Ishikawa (cell line): Measurements from ENCODE around the gene MIGA2.

Experiments
- CEBPB ChIP-seq: IDR thresholded peaks from 2 replicates; pipeline ENCODE4 v1.6.1; 2012
- CREB1 ChIP-seq: IDR thresholded peaks from 2 replicates; pipeline ENCODE4 v1.6.1; 2012; ENCODE audit warnings: low read depth
- EGR1 ChIP-seq: IDR thresholded peaks from 2 replicates; pipeline ENCODE4 v1.6.1; 2012
- EP300 ChIP-seq: IDR thresholded peaks from 2 replicates; pipeline ENCODE4 v1.6.1; 2012; ENCODE audit warnings: borderline replicate concordance
- FOXM1 ChIP-seq: IDR thresholded peaks from 2 replicates; pipeline ENCODE4 v1.6.1; 2012; ENCODE audit warnings: low read depth, borderline replicate concordance
- MAX ChIP-seq: IDR thresholded peaks from 2 replicates; pipeline ENCODE4 v1.6.1; 2012
- NFIC ChIP-seq: IDR thresholded peaks from 2 replicates; pipeline ENCODE4 v1.6.1; 2012
- RAD21 ChIP-seq: IDR thresholded peaks from 2 replicates; pipeline ENCODE4 v1.6.1; 2012; ENCODE audit warnings: low read depth
- REST ChIP-seq: IDR thresholded peaks from 2 replicates; pipeline ENCODE4 v1.6.1; 2012; ENCODE audit warnings: low read depth, mild to moderate bottlenecking
- TAF1 ChIP-seq: IDR thresholded peaks from 2 replicates; pipeline ENCODE4 v1.6.1; 2012; ENCODE audit warnings: low read depth, mild to moderate bottlenecking
- TCF12 ChIP-seq: IDR thresholded peaks from 2 replicates; pipeline ENCODE4 v1.6.1; 2012; ENCODE audit warnings: low read depth
- TEAD4 ChIP-seq: IDR thresholded peaks from 2 replicates; pipeline ENCODE4 v1.6.1; 2012
- USF1 ChIP-seq: IDR thresholded peaks from 2 replicates; pipeline ENCODE4 v1.6.1; 2012
- YY1 ChIP-seq: IDR thresholded peaks from 2 replicates; pipeline ENCODE4 v1.6.1; 2012; ENCODE audit warnings: low read depth
- ZBTB7A ChIP-seq: IDR thresholded peaks from 2 replicates; pipeline ENCODE4 v1.6.1; 2012; ENCODE audit warnings: low read depth

MIGA2 gene

GRCh38 chr9:129014608-129015007 lies 21.8 kb upstream of the MIGA2 start:
- no peak for TF ChIP-seq TCF12
- no peak for TF ChIP-seq USF1
- TF ChIP-seq TEAD4, result no peak
- TF ChIP-seq CREB1, result no peak
- no peak for TF ChIP-seq TAF1
- TF ChIP-seq CEBPB, result no peak
- TF ChIP-seq RAD21, result no peak
- no peak for TF ChIP-seq NFIC
- no peak for TF ChIP-seq FOXM1
- TF ChIP-seq ZBTB7A, result no peak
- no peak for TF ChIP-seq EP300
- no peak for TF ChIP-seq EGR1
- no peak for TF ChIP-seq REST
- no peak for TF ChIP-seq YY1
- TF ChIP-seq MAX, result no peak

- TF ChIP-seq FOXM1, result no peak
- TF ChIP-seq CREB1, result no peak
- TF ChIP-seq REST, result no peak
- no peak for TF ChIP-seq USF1
- TF ChIP-seq TAF1, result no peak
- TF ChIP-seq CEBPB, result no peak
- TF ChIP-seq EP300, result no peak
Measured at GRCh38 chr9:129021091-129021490, 15.3 kb upstream of the MIGA2 start.

DNA sequence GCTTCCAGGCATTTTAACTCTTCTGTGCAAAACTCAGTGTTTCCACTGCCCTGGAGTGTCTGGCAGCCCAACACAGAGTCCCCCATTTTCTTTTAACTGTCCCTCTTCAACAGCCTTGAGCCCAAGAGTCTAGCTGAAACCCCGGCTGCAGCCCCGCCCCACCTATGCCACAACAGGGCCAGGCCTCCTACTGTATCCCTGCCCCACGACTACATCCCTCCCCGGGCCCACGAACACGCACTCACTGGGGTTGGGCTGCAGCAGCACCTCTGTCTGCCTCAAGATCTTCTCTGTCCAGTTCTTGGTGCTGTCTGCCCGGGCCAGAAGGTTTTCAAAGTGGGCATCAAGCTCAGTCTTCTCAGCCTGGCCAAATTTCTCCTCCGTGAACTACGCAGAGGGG lies 14.4 kb upstream of the MIGA2 start:
- TF ChIP-seq YY1 (no peak), FOXM1 (no peak), NFIC (no peak), TAF1 (no peak), RAD21 (no peak), EP300 (no peak), ZBTB7A (no peak), CREB1 (no peak), CEBPB (no peak), TEAD4 (no peak), REST (no peak), EGR1 (no peak), USF1 (no peak), MAX (no peak), TCF12 (no peak)

- TF ChIP-seq TAF1, result no peak
- TF ChIP-seq EGR1, result no peak
- 0 out of 2 replicates have a peak, but pooled peaks have one; percentile 9 for TF ChIP-seq USF1
- no peak for TF ChIP-seq CEBPB
- TF ChIP-seq NFIC, result peak; percentile 76
- TF ChIP-seq YY1, result peak; percentile 70
- TF ChIP-seq REST, result no peak
- TF ChIP-seq MAX, result no peak
- no peak for TF ChIP-seq CREB1
- TF ChIP-seq ZBTB7A, result 0 out of 2 replicates have a peak, but pooled peaks have one; percentile 43
- TF ChIP-seq TEAD4, result no peak
- peak; percentile 41 for TF ChIP-seq EP300
- no peak for TF ChIP-seq RAD21
- no peak for TF ChIP-seq FOXM1
- TF ChIP-seq TCF12, result peak; percentile 67; the same call in 1 of the 2 replicates
Measured at GRCh38 chr9:129023036-129023907, 13.2 kb upstream of the MIGA2 start.
